Measurements from ENCODE around the gene ATP11C.

GRCh38 chrX:139932073-139932900 lies 566 bp downstream of the ATP11C start:
- TF ChIP-seq CTCF (IDR thresholded peaks at IDR 0.05) (no peak), EP300 (IDR thresholded peaks at IDR 0.05) (no peak)
